Kidney capillary endothelial cell (primary cell): ENCODE data around the gene FN3KRP.

ENCODE experiments used
- DNase-seq: peaks from one replicate; pipeline ENCODE4 v3.0.0-alpha.2; 2018; ENCODE audit warnings: low spot score

FN3KRP gene, protein sequence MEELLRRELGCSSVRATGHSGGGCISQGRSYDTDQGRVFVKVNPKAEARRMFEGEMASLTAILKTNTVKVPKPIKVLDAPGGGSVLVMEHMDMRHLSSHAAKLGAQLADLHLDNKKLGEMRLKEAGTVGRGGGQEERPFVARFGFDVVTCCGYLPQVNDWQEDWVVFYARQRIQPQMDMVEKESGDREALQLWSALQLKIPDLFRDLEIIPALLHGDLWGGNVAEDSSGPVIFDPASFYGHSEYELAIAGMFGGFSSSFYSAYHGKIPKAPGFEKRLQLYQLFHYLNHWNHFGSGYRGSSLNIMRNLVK

DNA sequence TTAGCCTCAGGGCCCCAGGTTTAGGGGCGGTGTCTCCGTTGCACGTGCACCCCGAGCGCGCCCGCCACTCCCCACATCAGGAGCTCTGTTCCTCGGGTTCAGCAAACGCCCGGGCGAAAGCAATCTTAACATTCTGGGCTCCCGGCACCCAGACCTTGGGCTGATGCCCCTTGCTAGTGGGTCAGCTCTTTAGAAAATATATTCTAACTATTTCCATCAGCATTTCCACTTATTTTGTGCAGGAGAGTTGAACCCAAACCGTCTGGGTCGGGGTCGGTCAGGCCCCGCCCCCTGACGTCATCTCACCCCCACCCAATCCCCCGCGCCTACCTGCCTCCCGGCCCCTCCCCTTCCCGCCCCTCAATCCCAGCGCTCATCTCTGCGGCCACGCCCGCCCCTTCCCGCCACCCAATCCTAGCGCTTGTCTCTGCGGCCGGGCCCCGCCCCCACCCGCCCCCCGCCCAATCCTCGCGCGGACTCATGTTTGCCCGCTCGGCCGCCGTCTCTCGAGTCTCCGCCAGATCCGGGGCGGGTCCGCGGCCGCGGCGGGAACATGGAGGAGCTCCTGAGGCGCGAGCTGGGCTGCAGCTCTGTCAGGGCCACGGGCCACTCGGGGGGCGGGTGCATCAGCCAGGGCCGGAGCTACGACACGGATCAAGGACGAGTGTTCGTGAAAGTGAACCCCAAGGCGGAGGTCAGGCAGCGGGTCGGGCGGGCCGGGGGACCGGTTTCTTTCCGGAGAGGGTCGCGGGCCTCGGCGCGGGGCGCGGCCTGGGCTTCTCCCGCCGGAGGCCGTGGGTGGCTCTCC is at the start of gene FN3KRP:
FN3KRP (plus strand) TSS at position 504 of the 808 bp plus-strand sequence; CDS start at position 554, 50 bp downstream.
- peak; percentile 93 for DNase-seq

DNA sequence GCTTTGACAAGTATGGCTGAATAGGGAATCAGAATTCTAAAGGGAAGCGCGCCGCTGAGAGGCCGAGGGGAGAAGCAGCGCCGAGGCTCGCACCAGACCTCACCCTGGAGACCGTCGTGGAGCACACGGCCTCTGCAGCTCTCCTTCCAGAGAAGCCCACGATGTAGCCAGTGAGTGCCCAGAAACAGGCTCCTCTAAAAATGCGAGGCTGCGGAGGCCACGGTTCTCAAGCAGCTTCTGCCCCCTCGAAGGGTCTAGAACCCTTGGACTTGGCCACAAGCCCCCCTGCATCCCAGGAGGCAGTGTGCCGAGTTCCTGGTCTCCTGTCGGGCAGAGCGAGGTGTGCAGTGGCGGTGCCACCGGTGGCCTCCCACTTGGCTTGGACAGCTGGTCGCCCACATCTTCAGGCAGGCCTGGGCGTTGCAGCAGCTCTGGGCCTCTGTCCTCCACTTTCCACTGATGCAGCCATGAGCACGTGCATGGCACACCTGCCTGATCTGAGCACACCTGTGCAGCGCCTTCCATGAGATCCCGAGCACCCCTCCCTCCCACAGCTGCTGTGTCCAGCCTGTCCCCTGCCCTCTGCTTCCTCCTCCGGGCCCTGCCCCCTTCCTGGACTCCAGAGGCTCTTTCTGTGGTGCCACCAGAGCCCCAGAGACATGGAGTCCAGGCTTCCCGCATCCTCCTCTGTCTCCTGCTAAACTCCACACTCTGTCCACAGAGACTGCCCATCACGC is 49.4 kb upstream of the FN3KRP start:
- no peak for DNase-seq

DNA sequence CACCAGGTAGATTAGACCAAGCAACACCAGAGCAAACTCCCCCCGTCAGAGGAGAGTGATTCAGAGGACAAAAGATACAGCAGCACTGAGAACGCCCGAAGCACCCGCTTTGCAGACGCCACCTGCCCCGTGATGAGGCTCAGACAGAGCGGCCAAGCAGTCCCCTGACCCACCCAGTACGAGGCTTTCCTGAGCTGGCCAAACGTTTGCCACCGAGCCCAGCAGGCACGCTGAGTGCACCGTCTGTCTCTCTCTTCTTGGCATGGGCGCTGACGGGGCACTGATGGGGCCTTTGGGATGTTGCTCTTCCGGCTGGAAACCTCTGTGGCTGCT is 48.9 kb upstream of the FN3KRP start:
- no peak for DNase-seq

DNA sequence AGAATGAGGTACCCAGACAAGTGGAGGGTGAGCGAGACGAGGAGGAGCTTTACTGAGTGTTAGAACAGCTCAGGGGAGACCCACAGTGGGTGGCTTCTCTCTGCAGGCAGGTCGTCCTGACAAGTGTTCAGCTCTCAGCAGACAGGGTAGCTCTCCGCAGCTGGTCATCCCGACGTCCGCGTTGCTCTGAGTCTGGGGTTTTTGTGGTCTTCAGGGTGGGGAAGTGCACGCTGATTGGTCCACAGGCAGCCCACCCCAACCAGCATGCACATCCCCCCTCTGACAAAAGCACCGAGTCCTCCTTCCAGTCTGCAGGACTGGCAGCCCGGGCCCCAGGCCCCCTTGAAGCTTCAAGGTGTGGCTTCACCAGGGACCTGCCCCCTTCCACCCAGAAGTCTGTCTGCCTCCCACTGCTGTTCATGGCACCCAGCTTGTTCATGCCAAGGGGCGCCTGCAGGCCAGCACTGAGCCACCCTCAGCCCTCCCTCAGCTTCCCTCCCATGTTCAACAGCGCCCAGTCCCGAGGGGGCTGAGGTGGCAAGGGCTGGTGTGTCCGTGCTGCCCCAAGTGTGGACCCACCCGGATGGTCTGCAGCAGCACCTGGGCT is 48.4 kb upstream of the FN3KRP start:
- no peak for DNase-seq

DNA sequence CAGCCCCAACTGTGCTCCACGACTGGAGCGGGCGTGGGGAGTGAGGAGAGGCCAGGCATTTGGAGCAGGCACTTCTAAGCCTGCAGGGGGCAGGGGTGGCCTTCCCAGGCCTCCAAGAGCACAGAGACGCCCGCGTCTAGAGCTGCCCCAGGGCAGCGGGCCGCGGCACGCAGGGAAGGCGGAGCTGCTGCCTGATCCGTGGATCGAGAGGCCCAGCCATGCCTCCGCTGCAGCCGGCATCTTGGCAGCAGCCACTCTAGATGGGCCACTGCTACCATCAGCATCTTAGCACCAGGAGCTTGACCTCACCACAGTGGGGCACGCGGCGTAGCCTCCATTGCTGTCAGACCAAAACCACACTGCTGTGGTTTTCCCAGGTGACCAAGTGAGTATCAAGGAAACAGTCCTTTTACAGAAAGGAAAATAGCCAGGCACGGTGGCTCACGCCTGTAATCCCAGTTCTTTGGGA is 47.8 kb upstream of the FN3KRP start:
- DNase-seq = peak; percentile 28

DNA sequence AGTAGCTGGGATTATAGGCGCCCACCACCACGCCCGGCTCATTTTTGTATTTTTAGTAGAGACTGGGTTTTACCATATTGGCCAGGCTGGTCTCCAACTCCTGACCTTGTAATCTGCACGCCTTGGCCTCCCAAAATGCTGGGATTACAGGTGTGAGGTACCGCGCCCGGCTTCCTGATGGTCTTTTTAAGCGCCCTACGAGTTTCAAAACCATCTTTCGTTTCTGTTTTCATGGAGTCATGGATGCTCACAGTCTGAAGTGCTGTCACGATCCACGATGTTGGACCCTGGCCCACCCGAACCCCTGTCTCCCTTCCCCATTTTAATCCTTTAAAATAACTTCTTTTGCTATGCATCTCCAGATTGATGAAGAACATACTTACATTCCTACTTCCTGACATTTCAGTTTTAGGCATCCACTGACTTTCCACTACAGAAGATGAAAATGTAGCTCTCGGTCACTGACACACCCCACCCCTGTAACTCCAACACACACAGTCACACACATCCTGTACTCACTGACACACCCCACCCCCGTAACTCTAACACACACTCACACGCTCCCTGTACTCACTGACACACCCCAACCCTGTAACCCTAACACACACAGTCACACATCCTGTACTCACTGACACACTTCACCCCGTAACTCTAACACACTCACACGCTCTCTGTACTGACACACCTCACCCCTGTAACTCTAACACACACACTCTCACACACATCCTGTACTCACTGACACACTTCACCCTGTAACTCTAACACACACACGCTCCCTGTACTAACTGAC is 45.6 kb upstream of the FN3KRP start:
- no peak for DNase-seq

DNA sequence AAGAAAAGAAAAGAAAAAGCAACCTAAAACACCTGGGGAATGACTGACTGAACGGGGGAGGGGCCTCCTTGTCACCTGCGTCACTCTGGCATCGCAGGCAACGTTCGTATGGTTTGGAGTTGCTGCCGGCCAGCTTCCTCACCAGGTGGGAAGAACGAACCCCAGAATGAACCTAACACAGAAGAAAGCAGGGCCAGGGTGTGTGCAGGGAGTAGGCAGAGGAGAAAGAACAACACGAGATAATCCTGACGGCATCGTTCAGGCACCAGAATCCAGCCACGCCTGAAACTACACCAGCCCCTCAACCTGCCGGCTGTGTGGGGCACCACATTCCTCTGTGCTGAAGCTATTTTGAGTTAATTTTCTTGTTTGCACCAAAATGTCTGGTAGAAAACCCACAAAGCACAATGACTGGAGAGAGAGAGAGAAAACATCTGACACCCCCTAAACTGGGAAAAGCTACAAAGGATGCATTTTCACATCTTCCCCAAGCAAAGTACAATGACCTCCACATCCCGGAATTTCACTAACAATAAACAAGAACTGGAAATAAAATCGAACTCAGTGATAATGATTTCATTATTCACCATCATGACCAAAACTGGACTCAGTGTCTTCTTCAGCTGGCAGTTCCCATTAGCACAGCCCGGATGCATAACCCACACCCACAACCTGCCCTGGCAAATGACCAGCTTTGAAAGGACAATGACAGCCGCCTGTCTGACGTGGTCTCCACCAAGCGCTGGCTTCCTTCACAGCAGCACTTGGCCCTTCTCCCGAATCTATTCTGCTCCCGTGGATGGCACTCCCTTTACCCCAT is 41.6 kb upstream of the FN3KRP start:
- no peak for DNase-seq

DNA sequence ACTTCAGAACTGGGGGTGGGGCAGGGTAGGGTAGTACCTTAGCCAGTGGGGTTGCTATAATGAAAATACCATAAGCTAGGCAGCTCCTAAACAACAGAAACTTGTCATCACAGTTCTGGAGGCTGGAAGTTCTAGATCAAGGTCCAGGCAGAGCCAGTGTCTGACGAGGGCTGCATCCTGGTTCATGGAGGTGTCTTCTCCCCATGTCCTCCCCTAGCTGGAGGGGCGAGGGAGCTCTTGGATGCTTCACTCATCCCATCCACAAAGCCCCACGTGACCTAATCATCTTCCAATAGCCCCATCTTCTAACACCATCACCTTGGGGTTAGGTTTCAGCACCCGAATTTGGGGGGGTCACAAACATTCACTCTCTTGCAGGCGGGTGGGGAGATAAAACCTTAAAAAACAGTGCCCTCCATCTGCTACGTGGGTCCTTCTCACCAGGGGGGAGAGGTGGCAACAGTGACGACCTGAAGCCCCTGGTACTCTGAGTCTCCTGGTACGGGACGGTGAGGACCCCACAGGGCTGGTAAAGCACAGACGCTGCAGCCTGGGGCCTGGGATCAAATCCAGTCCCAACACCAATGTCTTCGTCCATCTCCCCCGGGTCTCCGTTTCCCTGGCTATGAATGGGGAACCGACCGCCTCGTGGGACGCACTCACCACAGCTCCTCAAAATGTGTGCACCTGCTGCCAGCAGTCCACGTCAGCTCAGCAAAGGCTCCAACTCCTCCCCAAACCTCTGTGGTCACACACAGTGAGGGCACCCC is 40.8 kb upstream of the FN3KRP start:
- no peak for DNase-seq

DNA sequence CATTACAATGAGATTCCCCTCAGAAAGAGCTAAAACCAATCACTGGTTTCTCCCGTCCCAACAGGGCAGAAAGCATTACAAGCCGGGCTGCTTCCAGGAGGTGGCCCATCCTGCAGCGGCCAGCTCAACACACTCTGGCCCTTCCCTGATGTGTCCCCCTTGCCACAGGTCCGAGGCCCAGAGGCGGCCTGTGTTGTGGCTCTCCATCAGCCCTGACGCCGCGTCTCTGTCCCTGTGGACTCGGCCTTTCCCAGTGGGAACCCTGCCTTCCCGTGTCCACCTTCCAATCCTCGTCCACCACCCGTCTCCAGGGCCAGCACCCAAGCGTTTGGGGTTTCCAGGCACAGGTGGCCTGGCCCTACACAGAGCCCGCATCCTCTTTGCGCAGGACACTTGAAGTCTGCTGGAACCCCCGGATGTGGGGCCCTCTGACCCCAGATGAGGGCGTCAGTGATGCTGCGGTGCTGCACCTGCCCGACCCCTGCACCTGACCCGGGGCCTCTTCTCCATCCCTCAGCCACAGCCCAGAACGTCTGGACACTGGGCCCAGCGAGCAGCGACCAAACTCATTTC is 39.1 kb upstream of the FN3KRP start:
- no peak for DNase-seq

DNA sequence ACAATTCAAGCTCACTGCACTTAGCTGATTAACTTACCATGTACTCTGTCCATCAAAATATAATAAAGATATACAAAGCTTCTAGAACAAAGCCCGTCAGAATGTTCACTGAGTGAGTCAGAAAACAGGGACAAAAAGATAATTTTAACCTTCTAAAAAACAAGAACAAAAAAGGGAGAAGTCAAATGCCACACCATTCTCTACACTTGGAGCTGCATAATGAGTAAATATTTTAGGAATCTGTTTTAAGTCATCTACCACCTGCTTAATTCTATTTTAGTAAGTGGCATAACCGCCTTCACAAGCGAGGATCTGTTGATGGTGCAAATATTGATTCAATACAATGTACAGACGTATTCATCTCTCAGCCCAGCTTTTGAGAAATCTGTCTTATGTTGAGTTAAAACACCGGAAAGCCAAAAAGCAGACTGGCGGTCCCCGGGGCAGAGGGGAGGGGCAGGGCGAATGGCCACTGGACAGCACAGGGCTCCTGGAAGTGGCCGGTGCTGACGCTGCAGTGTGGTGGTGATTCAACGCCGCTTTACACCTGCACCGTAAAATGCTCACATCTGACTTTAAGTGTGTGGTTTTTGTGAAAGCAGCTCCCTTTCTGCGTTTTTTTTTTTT is 38.1 kb upstream of the FN3KRP start:
- DNase-seq = no peak

DNA sequence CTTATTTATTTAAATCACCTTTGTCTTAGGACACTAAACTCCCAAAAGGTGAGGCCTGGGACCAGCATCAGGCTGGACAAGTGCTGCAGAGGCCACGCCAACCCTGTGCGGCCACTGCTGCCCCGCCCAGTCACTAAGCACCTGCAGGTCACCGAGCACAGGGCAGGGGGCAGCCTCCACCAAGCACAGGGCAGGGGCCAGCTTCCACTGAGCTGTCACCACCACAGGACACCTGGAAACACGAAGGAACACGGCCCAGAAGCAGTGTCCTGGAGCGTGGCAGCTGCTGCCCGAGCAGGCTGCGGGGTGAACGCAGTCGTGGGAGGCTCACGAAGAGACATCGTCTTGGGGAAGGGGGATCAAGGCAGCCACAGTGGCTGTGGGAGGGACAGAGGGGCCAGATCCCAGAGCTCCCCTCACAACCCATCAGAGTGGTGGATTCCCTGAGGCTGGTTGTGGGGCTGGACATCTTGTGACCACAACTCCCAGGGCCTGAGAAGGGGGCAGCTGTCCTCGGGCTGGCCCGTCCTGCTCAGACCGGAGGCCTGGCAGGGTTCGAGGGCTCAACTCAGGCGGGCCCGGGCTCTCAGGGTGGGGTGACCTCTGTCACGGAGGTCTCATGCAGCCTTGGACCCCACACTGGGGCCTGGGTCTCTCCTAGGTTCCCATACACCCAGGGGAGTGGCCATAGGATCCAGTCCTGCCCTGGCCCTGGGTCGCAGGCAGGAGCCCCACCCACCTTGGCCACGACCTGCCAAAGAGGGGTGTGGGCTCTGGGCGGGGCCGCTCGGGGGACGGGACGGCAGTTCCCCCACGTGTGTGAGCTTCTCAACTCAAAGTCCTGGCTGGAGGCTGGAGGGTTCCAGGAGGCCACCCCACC is 36.7 kb upstream of the FN3KRP start:
- no peak for DNase-seq

DNA sequence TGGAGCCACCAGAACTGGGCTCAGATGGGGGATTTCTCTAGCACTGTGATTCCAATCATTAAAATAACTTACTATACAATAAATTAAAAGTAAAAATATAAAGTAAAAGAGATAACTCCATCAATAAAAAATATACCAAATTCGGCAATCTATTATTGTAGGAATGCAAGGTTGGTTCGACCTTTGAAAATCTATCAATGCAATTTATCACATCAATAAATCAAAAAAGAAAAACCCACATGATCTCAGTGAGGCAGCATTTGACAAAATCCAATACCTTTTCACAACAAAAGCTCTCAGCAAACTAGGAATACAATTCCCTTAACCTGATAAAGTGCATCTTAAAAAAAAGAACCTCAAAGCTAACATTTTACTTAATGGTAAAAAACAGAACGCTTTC is 35.0 kb upstream of the FN3KRP start:
- no peak for DNase-seq

DNA sequence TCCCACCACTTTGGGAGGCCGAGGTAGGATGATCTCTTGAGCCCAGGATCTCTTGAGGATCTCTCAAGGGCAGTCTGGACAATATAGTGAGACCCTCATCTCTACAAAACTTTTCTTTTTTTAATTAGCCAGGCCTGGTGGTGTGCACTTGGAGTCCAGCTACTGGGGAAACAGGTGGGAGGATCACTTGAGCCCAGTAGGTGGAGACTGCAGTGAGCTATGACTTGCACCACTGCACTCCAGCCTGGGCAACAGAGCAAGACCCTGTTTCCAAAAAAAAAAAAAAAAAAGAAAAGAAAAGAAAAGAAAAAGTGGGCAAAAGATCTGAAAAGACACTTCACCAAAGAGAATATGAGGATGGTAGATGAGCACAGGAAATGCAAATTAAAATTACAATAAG is 33.0 kb upstream of the FN3KRP start:
- DNase-seq = no peak

DNA sequence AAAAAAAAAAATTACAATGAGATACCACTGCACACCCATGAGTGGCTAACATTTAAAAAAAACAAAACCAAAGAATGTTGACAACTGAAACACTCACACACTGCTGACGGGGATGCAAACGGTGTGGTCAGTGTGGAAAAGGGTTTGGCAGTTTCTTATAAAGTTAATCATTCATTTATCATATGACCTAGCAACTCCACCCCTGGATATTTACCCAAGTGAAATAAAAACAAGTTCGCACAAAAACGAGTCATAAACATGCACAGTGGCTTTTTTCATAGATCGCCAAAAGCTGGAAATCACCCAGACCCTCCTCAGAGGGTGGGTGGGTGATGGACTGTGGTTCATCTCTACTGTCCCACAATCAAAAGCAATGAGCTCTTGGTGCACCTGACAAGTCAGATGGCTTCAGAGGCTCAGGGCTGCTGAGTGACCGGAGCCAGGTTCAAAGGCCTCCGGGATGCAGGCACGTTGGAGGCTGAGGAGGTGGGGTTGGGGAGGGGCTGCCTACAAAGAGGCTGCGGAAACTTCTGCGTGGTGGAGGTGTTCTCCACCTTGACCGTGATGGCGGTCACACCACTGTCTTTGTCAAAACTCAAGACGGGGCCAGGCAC is 32.2 kb upstream of the FN3KRP start:
- no peak for DNase-seq

DNA sequence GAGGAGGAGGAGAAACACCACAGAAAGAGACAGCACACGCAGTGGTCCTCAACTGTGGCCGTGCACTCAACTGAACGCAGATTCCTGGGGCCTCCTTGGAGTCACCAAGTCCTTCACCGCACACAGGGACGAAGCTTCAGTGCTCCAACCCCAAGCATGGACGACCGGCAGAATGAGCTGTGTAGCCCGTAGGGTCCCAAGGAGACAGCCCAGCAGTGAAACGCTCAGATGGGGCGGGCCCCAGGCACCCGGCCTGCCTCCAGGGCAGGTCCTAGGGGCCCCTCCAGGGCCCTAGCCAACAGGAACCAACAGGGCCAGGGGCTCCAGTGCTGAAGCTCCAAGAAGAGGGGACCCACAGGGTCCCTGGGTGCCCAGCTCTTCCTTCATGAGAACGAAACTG is 31.2 kb upstream of the FN3KRP start:
- no peak for DNase-seq

DNA sequence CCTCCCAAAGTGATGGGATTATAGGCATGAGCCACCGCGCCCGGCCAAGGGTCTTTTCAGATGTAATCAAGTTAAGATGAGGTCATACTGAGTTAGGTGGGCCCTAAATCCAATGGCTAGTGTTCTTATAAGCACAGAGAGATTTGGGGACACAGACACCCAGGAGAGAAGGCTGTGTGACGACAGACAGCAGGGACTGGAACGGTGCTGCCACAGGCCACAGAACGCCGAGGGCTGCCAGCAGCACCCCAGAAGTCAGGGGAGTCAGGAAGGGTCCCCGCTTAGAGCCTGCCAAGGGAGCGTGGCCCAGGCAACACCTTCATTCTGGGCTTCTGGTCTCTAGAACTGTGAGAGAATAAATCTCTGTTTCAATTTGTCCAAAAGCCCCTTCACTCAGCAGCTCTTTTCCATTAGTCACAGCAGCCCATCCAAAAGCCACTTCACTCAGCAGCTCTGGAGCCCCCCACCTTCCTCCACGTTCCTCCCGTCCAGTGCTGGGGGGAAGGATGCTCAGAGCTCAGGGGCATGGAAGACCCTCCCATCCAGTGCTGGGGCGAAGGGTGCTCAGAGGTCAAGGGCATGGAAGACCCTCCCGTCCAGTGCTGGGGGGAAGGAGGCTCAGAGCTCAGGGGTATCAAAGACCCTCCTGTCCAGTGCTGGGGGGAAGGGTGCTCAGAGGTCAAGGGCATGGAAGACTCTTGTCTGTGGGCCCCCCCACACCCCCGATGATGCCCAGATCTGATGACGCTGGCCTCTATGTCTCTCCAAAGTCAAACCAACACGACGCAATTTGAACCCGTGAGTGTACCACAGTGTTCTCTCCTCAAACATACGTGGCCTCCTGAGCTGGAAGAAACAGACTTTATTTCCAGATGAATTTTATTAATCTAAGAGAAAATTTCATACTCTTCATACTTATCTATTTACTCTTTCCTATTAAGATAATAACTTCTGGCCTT is 29.9 kb upstream of the FN3KRP start:
- DNase-seq = no peak
